Adrenal gland (tissue), 12 donors: ENCODE data around the gene SLC17A7. TPM values are rescaled to one million over a fixed set of nuclear protein-coding genes. Genes with fewer than 3 reads are reported as not detected.
A peak's percentile ranks its signal among the peaks of the same experiment; 100 is the strongest.
"Not testable (repeated sequence)": the region's sequence is repeated elsewhere in the genome, so short reads cannot be mapped to it uniquely, and the experiment has no call there.

Experiments
- DNase-seq, 7 donors: peaks; one replicate each; pipeline ENCODE4 v3.0.0-alpha.2; 2019 to 2020
- H3K27ac ChIP-seq, 5 donors: fragments of 200-600 bp; sonication (generic) in 4 of 5; 1 replicate in 3 of 5; 2 replicates in 2 of 5; pipeline versions ENCODE4 v1.5.1 to v1.8.0; 2016 to 2020; ENCODE audit warnings: mild to moderate bottlenecking in 1 of 5
- H3K27me3 ChIP-seq: fragments of 200-600 bp; 2 replicates; pipeline ENCODE4 v1.8.0; 2021
- H3K36me3 ChIP-seq, 2 donors: fragments of 200-600 bp; replicated peaks in 1 of 2; 1 replicate in 1 of 2; 2 replicates in 1 of 2; pipeline versions ENCODE4 v1.5.1 to v1.8.0; 2018 to 2022
- H3K4me1 ChIP-seq, 2 donors: fragments of 200-600 bp; replicated peaks in 1 of 2; 1 replicate in 1 of 2; 2 replicates in 1 of 2; pipeline versions ENCODE4 v1.5.1 to v1.8.0; 2018 to 2021
- H3K4me3 ChIP-seq, 4 donors: fragments of 200-600 bp; sonication (generic) in 3 of 4; one replicate each; pipeline ENCODE4 v1.5.1; 2016 to 2018
- H3K9me3 ChIP-seq, 3 donors: fragments of 200-600 bp; sonication (generic) in 1 of 3; replicated peaks in 1 of 3; 1 replicate in 2 of 3; 2 replicates in 1 of 3; pipeline versions ENCODE4 v1.5.1 to v1.8.0; 2016 to 2021
- CTCF ChIP-seq, 6 experiments: fragments of 450-650 bp in 4 of 6; fragments of 200-600 bp in 2 of 6; sonication (generic) in 1 of 6; IDR thresholded peaks; 1 replicate in 5 of 6; 2 replicates in 1 of 6; pipeline versions ENCODE4 v1.5.1 to v1.8.0; 2016 to 2021; ENCODE audit warnings: antibody characterized with exemption in 6 of 6, mild to moderate bottlenecking in 2 of 6, moderate library complexity in 1 of 6
- POLR2A ChIP-seq, 2 donors: fragments of 450-650 bp; IDR thresholded peaks; one replicate each; pipeline ENCODE4 v1.6.1; 2017; ENCODE audit warnings: antibody characterized with exemption in 2 of 2, mild to moderate bottlenecking in 2 of 2, moderate library complexity in 1 of 2
- WGBS, 4 donors: extraction: QIAGEN DNeasy Blood & Tissue Kit in 2 of 4; methylation state at CpG; one replicate each; pipeline versions ENCODE4 v1.1.5 to v1.1.7; 2013 to 2017; 5-methylcytosine and 5-hydroxymethylcytosine counted together
- intact Hi-C, 2 donors: fragments of 100-400 bp; cut with DNase I; formaldehyde crosslinking; loops; one replicate each; pipeline versions ENCODE4 v1.14.1 to v1.15.0; 2022 to 2023
- polyA plus RNA-seq, 3 donors: library from polyadenylated mRNA; stranded (reverse); fragments of 200-250 nt in 2 of 3; fragments of 350-450 nt in 1 of 3; fragmentation: Illumina TruSeq in 1 of 3; extraction: RNeasy Lipid Tissue Mini Kit (QIAGEN cat#74804) in 1 of 3; gene quantifications; one replicate each; pipeline ENCODE4 v1.2.3, GENCODE V29; 2013 to 2014
- total RNA-seq, 9 donors: library from RNA; depleted of rRNA in 4 of 9; stranded (reverse); fragments of >200 nt in 4 of 9; fragments of 120-200 nt in 1 of 9; fragmentation: NEBNext Ultra II Directional in 1 of 9; extraction: Animal tissue kit (Norgen Biotek cat#: 25700) in 1 of 9; gene quantifications; one replicate each; pipeline versions ENCODE4 v1.1.0 to v1.2.4, GENCODE V29; 2013 to 2023
- donor health status: healthy with polysubstance abuse.
- donor health status: Bipolar disorder and iron deficiency.
- donor health status: DM: yes; HTN: yes; CAD: no.
- donor health status: DM: no; HTN: no; CAD: no.
- donor health status: DM: no; HTN: no; CAD: no.
- donor health status: DM: yes; HTN: yes; CAD: no.

SLC17A7 gene
- total and polyA plus RNA-seq, 12 donors, result 0.06 to 9.6 (median 1.2) TPM

DNA sequence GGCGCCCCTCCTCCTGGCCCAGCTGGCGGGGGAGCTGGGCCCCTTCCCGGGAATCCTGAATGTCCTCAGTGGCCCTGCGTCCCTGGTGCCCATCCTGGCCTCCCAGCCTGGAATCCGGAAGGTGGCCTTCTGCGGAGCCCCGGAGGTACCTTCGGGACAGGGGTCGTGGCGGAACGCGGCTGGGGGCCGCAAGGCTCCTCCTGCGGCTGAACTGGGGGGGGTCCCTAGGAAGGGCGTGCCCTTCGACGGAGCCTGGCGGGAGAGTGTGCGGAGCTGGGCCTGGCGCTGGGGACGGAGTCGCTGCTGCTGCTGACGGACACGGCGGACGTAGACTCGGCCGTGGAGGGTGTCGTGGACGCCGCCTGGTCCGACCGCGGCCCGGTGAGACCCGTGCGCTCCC, 20.3 kb upstream of the SLC17A7 start:
- H3K36me3 ChIP-seq, result peaks cover 0 to 14% of the 10 kb centered on the region in 2 donors
- intact Hi-C loops, result no loop called here

GRCh38 chr19:49461130-49461529, 19.8 kb upstream of the SLC17A7 start:
- intact Hi-C loops, H3K27me3 ChIP-seq, DNase-seq, H3K4me3 ChIP-seq, H3K4me1 ChIP-seq, H3K27ac ChIP-seq, H3K9me3 ChIP-seq: not testable (repeated sequence)
- 0% methylated on average over 1 of the region's 1 CpG; no CpG with 5 or more reads in 3 of the 4 donors for WGBS, 4 donors
- peaks cover 0 to 12% of the 10 kb centered on the region in 2 donors for H3K36me3 ChIP-seq

More for the DNA sequence above, 20.3 kb upstream of the SLC17A7 start:
- Histone ChIP-seq H3K27me3 (no peaks in the 10 kb centered on the region), H3K9me3 (no peaks in the 10 kb centered on the region), H3K4me3 (no peak overlapping the region), H3K4me1 (peaks cover 0 to 3% of the 10 kb centered on the region in 2 donors), H3K27ac (no peak overlapping the region)
- no peak for DNase-seq
- WGBS, 4 donors, result 95 to 98% (median 96%) methylated on average over 27 to 37 of the region's 37 CpGs
- TF ChIP-seq CTCF (IDR thresholded peaks at IDR 0.05) (no peak), POLR2A (IDR thresholded peaks at IDR 0.05) (no peak)

- 87 to 94% (median 90%) methylated on average over 12 of the region's 12 CpGs for WGBS, 4 donors
- intact Hi-C loops, result no loop called here
- no peaks in the 10 kb centered on the region for H3K27me3 ChIP-seq
- H3K27ac ChIP-seq, result no peak overlapping the region
- peaks cover 0 to 5% of the 10 kb centered on the region in 2 donors for H3K36me3 ChIP-seq
- DNase-seq, result no peak
- no peak for TF ChIP-seq CTCF (IDR thresholded peaks at IDR 0.05)
- no peak for TF ChIP-seq POLR2A (IDR thresholded peaks at IDR 0.05)
- H3K4me3 ChIP-seq, result no peak overlapping the region
- H3K9me3 ChIP-seq, result no peaks in the 10 kb centered on the region
- peaks cover 0 to 5% of the 10 kb centered on the region in 2 donors for H3K4me1 ChIP-seq
Observed at GRCh38 chr19:49459388-49459787, 18.1 kb upstream of the SLC17A7 start.

DNA sequence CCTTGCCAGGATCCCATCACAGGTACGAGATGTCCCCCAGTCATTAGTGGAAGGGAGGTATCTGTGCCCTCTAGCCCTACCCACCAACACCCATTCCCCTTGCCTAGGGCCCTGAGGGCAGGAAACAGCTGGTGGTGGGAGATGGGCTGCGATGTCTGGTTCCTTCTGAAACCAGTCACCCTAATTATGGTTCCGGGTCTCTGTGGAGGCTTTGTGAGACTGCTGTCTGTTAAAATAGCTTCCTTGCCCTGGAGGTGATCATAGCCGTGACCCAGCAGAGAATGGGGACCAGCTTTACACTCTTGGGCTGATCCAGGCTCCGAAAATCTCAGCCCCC, 17.2 kb upstream of the SLC17A7 start:
- no peaks in the 10 kb centered on the region for H3K27me3 ChIP-seq
- peak overlapping the region in 3 of 5 donors; percentile 0 to 72 (median 49) for H3K27ac ChIP-seq
- intact Hi-C loops, result no loop called here
- peaks cover 3 to 13% of the 10 kb centered on the region in 2 donors for H3K4me1 ChIP-seq
- no peak overlapping the region for H3K4me3 ChIP-seq
- H3K36me3 ChIP-seq, result peaks cover 0 to 5% of the 10 kb centered on the region in 2 donors
- TF ChIP-seq POLR2A (IDR thresholded peaks at IDR 0.05), result no peak
- TF ChIP-seq CTCF (IDR thresholded peaks at IDR 0.05), result no peak
- no peak for DNase-seq
- no peaks in the 10 kb centered on the region for H3K9me3 ChIP-seq
- 82 to 94% (median 90%) methylated on average over 3 to 5 of the region's 5 CpGs for WGBS, 4 donors

- Histone ChIP-seq H3K4me3 (no peak overlapping the region), H3K9me3 (no peaks in the 10 kb centered on the region), H3K27ac (peak overlapping the region in 2 of 5 donors; percentile 72 to 77), H3K36me3 (peaks cover 0 to 5% of the 10 kb centered on the region in 2 donors), H3K4me1 (peaks cover 3 to 13% of the 10 kb centered on the region in 2 donors), H3K27me3 (no peaks in the 10 kb centered on the region)
- intact Hi-C loops, result no loop called here
- DNase-seq, result no peak
- 73 to 82% (median 78%) methylated on average over 5 of the region's 5 CpGs for WGBS, 4 donors
- no peak for TF ChIP-seq POLR2A (IDR thresholded peaks at IDR 0.05)
- TF ChIP-seq CTCF (IDR thresholded peaks at IDR 0.05), result no peak
Observed at GRCh38 chr19:49456326-49456725, 15.0 kb upstream of the SLC17A7 start.
